PC-9 (cell line): Measurements from ENCODE around the gene SMIM27. TPM values are rescaled to one million over a fixed set of nuclear protein-coding genes. Genes with fewer than 3 reads are reported as not detected.

ENCODE experiments used
- BruUV-seq: library from RNA; stranded (reverse); fragments of 400-500 nt; replicated peaks from 2 replicates; lab custom pipeline; 2021; lab: Mats Ljungman, UMichigan
- CTCF ChIA-PET: fragments of 300-600 bp; sonication (Branson Sonifier 250); formaldehyde crosslinking; loops from one replicate; lab custom pipeline; 2022; ENCODE audit warnings: antibody characterized with exemption; lab: Charles Lee
- POLR2A ChIA-PET: fragments of 300-600 bp; sonication (Branson Sonifier 250); formaldehyde crosslinking; loops from one replicate; lab custom pipeline; 2022; ENCODE audit warnings: antibody characterized with exemption; ENCODE audit not compliant: unreplicated experiment; lab: Charles Lee
- DNase-seq, 2 experiments: peaks; one replicate each; pipeline versions ENCODE4 v3.0.0 to v3.0.0-alpha.2; 2015 to 2022; ENCODE audit warnings: mixed read lengths in 1 of 2
- H2AFZ ChIP-seq: fragments of 200-600 bp; sonication (generic); 2 replicates; pipeline ENCODE4 v1.8.1; 2017; ENCODE audit warnings: antibody characterized with exemption
- H3F3A ChIP-seq: fragments of 200-600 bp; sonication (generic); 2 replicates; pipeline ENCODE4 v1.8.1; 2017; ENCODE audit warnings: antibody characterized with exemption, mild to moderate bottlenecking, low read depth; ENCODE audit not compliant: insufficient read depth
- H3K27ac ChIP-seq: fragments of 200-600 bp; sonication (generic); 2 replicates; pipeline ENCODE4 v1.6.1; 2016; ENCODE audit warnings: mixed run types
- H3K27me3 ChIP-seq: fragments of 200-600 bp; sonication (generic); 2 replicates; pipeline ENCODE4 v1.6.1; 2016; ENCODE audit warnings: low read depth, mixed run types; ENCODE audit not compliant: insufficient read depth
- H3K36me3 ChIP-seq: fragments of 200-600 bp; sonication (generic); 2 replicates; pipeline ENCODE4 v1.6.1; 2016; ENCODE audit warnings: low read depth, mixed run types
- H3K4me1 ChIP-seq: fragments of 200-600 bp; sonication (generic); replicated peaks from 2 replicates; pipeline ENCODE4 v1.6.1; 2016; ENCODE audit warnings: mixed run types; ENCODE audit not compliant: insufficient read depth
- H3K4me2 ChIP-seq: fragments of 200-600 bp; sonication (generic); 2 replicates; pipeline ENCODE4 v1.6.1; 2017; ENCODE audit warnings: mixed run types
- H3K4me3 ChIP-seq: fragments of 200-600 bp; sonication (generic); 2 replicates; pipeline ENCODE4 v1.6.1; 2016; ENCODE audit warnings: mixed run types
- H3K79me2 ChIP-seq: fragments of 200-600 bp; sonication (generic); 2 replicates; pipeline ENCODE4 v1.6.1; 2017; ENCODE audit warnings: low read depth, mixed run types
- H3K9me2 ChIP-seq: fragments of 200-600 bp; sonication (generic); 2 replicates; pipeline ENCODE4 v1.8.1; 2017; ENCODE audit warnings: mild to moderate bottlenecking; ENCODE audit not compliant: insufficient read depth
- H3K9me3 ChIP-seq: fragments of 200-600 bp; sonication (generic); 2 replicates; pipeline ENCODE4 v1.8.1; 2016; ENCODE audit warnings: low read depth; ENCODE audit not compliant: insufficient read depth
- H4K20me1 ChIP-seq: fragments of 200-600 bp; sonication (generic); 2 replicates; pipeline ENCODE4 v1.8.1; 2017; ENCODE audit not compliant: insufficient read depth
- CTCF ChIP-seq: fragments of 200-600 bp; sonication (generic); conservative IDR thresholded peaks from 2 replicates; pipeline ENCODE4 v1.6.1; 2017; ENCODE audit warnings: mixed run types, antibody characterized with exemption, mild to moderate bottlenecking, moderate library complexity
- EZH2 ChIP-seq: fragments of 200-600 bp; sonication (generic); IDR thresholded peaks from 2 replicates; pipeline ENCODE4 v1.8.0; 2017; ENCODE audit warnings: antibody characterized with exemption, low read depth
- intact Hi-C: fragments of 100-400 bp; cut with micrococcal nuclease; formaldehyde crosslinking; loops from one replicate; pipeline ENCODE4 v1.10.0; 2022; ENCODE audit not compliant: unreplicated experiment
- total RNA-seq: library from RNA; stranded (reverse); gene quantifications from 2 replicates; pipeline ENCODE4 v1.2.3, GENCODE V29; 2021

The SMIM27 gene
- total RNA-seq, 1 experiment from 2014 or later, result 8.0 TPM

GRCh38 chr9:32577316-32577715 lies 25.2 kb downstream of the SMIM27 start:
- POLR2A ChIA-PET, result no interaction called here

GRCh38 chr9:32578976-32579375 lies 26.8 kb downstream of the SMIM27 start:
- CTCF ChIA-PET, result interaction anchor here (4.1 kb wide), 1 partner anchor 200 kb away, joined by 59 read pairs; no protein-coding TSS in a partner anchor
- POLR2A ChIA-PET, result no interaction called here
- no peak for DNase-seq
- H3K4me2 ChIP-seq, result no peak overlapping the region
- no peak for TF ChIP-seq EZH2
- no peak for TF ChIP-seq CTCF
- no peaks in the 10 kb centered on the region for H3K79me2 ChIP-seq
- H3K27me3 ChIP-seq, result no peaks in the 10 kb centered on the region
- no peaks in the 10 kb centered on the region for H3K9me3 ChIP-seq
- intact Hi-C loops, result loop anchor here (1.0 kb wide), 1 partner anchor 200 kb away; no protein-coding TSS in a partner anchor
- no peak overlapping the region for H3K4me3 ChIP-seq
- H3K9me2 ChIP-seq, result no peaks in the 10 kb centered on the region
- H3K27ac ChIP-seq, result no peak overlapping the region
- H3F3A ChIP-seq, result no peaks in the 10 kb centered on the region
- no peaks in the 10 kb centered on the region for H4K20me1 ChIP-seq
- no peak overlapping the region for H2AFZ ChIP-seq
- BruUV-seq, result no TSS peak
- H3K36me3 ChIP-seq, result no peaks in the 10 kb centered on the region
- no peaks in the 10 kb centered on the region for H3K4me1 ChIP-seq

More at GRCh38 chr9:32577316-32577715, 25.2 kb downstream of the SMIM27 start:
- Histone ChIP-seq H4K20me1 (no peaks in the 10 kb centered on the region), H3K9me2 (no peaks in the 10 kb centered on the region), H3K4me2 (no peak overlapping the region), H2AFZ (no peak overlapping the region), H3K79me2 (peaks cover 6% of the 10 kb centered on the region), H3K4me3 (no peak overlapping the region), H3K27ac (no peak overlapping the region), H3F3A (peaks cover 6% of the 10 kb centered on the region; the same call in 1 of the 2 replicates), H3K4me1 (peaks cover 6% of the 10 kb centered on the region; the same call in 1 of the 2 replicates), H3K27me3 (no peaks in the 10 kb centered on the region), H3K9me3 (no peaks in the 10 kb centered on the region), H3K36me3 (no peaks in the 10 kb centered on the region)
- no peak for DNase-seq
- CTCF ChIA-PET, result no interaction called here
- intact Hi-C loops, result no loop called here
- no peak for TF ChIP-seq CTCF
- no TSS peak for BruUV-seq

GRCh38 chr9:32579706-32580331 lies 27.7 kb downstream of the SMIM27 start:
- no peak overlapping the region for H3K27ac ChIP-seq

More at GRCh38 chr9:32579706-32580331, 27.7 kb downstream of the SMIM27 start:
- TF ChIP-seq CTCF (peak; percentile 88), EZH2 (no peak)
- intact Hi-C loops, result loop anchor here (1.0 to 10.0 kb wide), 3 partner anchors 125 to 647 kb away; no protein-coding TSS in a partner anchor
- Histone ChIP-seq H4K20me1 (no peaks in the 10 kb centered on the region), H3K9me2 (no peaks in the 10 kb centered on the region), H2AFZ (no peak overlapping the region), H3K4me2 (no peak overlapping the region), H3K36me3 (no peaks in the 10 kb centered on the region), H3K27me3 (no peaks in the 10 kb centered on the region), H3K4me1 (no peaks in the 10 kb centered on the region), H3K79me2 (no peaks in the 10 kb centered on the region), H3K9me3 (no peaks in the 10 kb centered on the region), H3K4me3 (no peak overlapping the region), H3F3A (no peaks in the 10 kb centered on the region)
- no TSS peak for BruUV-seq
- ChIA-PET POLR2A (interaction anchor here (0.7 kb wide), 1 partner anchor 479 kb away, joined by 4 read pairs; no protein-coding TSS in a partner anchor), CTCF (interaction anchor here (0.9 to 4.1 kb wide), 2 partner anchors 148 to 200 kb away, joined by 3 to 59 read pairs; no protein-coding TSS in a partner anchor)
- DNase-seq, result peak; percentile 36 to 41
